Vagina (tissue), 2 donors: Measurements from ENCODE around the gene GSTO2. TPM values are rescaled to one million over a fixed set of nuclear protein-coding genes. Genes with fewer than 3 reads are reported as not detected.

Experiments
- DNase-seq, 2 donors: peaks; one replicate each; pipeline ENCODE4 v3.0.0-alpha.2; 2017; ENCODE audit errors: extremely low spot score in 2 of 2
- H3K27ac ChIP-seq: fragments of 200-600 bp; sonication (generic); one replicate; pipeline ENCODE4 v1.5.1; 2019
- H3K27me3 ChIP-seq: fragments of 200-600 bp; sonication (generic); one replicate; pipeline ENCODE4 v1.5.1; 2019
- H3K36me3 ChIP-seq, 2 donors: fragments of 200-600 bp; sonication (generic); one replicate each; pipeline ENCODE4 v1.5.1; 2017 to 2019
- H3K4me1 ChIP-seq: fragments of 200-600 bp; sonication (generic); one replicate; pipeline ENCODE4 v1.5.1; 2019
- H3K4me3 ChIP-seq, 2 donors: fragments of 200-600 bp; sonication (generic); 1 replicate in 1 of 2; 2 replicates in 1 of 2; pipeline ENCODE4 v1.5.1; 2016 to 2019
- H3K9me3 ChIP-seq: fragments of 200-600 bp; sonication (generic); one replicate; pipeline ENCODE4 v1.5.1; 2019
- CTCF ChIP-seq, 3 experiments: fragments of 450-650 bp in 2 of 3; fragments of 200-600 bp in 1 of 3; sonication (generic) in 1 of 3; IDR thresholded peaks; one replicate each; pipeline ENCODE4 v1.5.1; 2017 to 2019; ENCODE audit warnings: antibody characterized with exemption in 3 of 3, mild to moderate bottlenecking in 2 of 3, moderate library complexity in 2 of 3
- POLR2A ChIP-seq, 2 donors: fragments of 450-650 bp; IDR thresholded peaks; one replicate each; pipeline ENCODE4 v1.6.1; 2017; ENCODE audit warnings: antibody characterized with exemption in 2 of 2, mild to moderate bottlenecking in 2 of 2, moderate library complexity in 2 of 2
- POLR2AphosphoS5 ChIP-seq, 2 donors: sonication (generic); formaldehyde crosslinking; IDR thresholded peaks; one replicate each; pipeline ENCODE4 v1.9.0; 2017; ENCODE audit warnings: antibody characterized with exemption in 2 of 2, mild to moderate bottlenecking in 2 of 2, low read depth in 1 of 2; ENCODE audit not compliant: insufficient read depth in 1 of 2
- intact Hi-C: fragments of 100-400 bp; cut with DNase I; formaldehyde crosslinking; loops from one replicate; pipeline ENCODE4 v1.15.1; 2023
- total RNA-seq: library from RNA; depleted of rRNA; stranded (reverse); fragments of >200 nt; gene quantifications from one replicate; pipeline ENCODE4 v1.2.3, GENCODE V29; 2016

GSTO2 gene
- total RNA-seq, 1 donor from 2014 or later, result 13.8 TPM

DNA sequence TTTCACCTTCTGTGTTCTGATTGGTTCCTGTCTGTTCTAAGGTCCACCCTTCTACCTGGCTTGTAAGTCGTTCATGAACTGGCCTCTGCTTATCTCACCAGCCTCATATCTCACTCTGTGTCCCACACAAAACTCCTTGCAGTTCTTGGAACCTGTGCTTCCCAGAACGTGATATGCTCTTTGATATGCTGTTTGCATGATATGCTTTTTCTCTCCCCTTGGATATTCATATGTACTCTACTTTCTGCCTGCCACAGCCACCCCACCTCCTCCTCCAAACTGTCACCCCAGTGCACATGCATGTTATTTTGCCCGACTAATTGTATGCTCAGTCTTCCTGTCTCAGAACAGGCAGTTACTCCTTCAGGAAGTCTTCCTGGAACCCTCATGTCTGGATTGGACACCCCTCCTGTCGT lies 71.1 kb downstream of the GSTO2 start:
- peak overlapping the region; percentile 96 for H3K27ac ChIP-seq

DNA sequence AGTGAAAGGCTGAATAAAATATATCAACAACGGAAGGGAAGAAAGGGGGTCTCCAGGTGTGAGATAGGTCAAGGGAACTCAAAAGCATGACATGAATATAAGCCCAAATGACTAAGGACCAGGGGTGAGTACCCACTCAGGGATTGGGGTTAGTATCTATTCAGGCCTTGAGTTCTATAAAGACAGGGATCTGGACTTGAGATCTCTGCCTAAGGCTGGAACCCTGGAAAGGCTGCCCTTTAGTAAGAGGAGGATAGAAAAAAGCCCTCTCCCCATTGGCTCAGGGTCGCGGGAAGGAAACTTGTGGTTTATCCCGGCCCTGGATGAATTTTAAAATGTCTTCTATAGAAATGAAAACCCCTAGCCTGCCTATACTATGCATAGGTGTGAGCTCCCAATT lies 71.7 kb downstream of the GSTO2 start:
- intact Hi-C loops, result no loop called here
- no peaks in the 10 kb centered on the region for H3K36me3 ChIP-seq
- TF ChIP-seq POLR2AphosphoS5 (IDR thresholded peaks at IDR 0.05; ENCODE audit: insufficient read depth in 1 of 2, low read depth in 1 of 2) (no peak), POLR2A (IDR thresholded peaks at IDR 0.05) (no peak), CTCF (IDR thresholded peaks at IDR 0.05) (no peak)
- peak overlapping the region; percentile 96 for H3K27ac ChIP-seq
- H3K27me3 ChIP-seq, result no peaks in the 10 kb centered on the region
- H3K4me1 ChIP-seq, result peaks cover 31% of the 10 kb centered on the region
- no peaks in the 10 kb centered on the region for H3K9me3 ChIP-seq
- peak in 1 of 2 donors; percentile 77 for DNase-seq
- no peak overlapping the region for H3K4me3 ChIP-seq

More for the DNA sequence above, 71.1 kb downstream of the GSTO2 start:
- Histone ChIP-seq H3K36me3 (no peaks in the 10 kb centered on the region), H3K27me3 (no peaks in the 10 kb centered on the region), H3K9me3 (no peaks in the 10 kb centered on the region), H3K4me1 (peaks cover 36% of the 10 kb centered on the region), H3K4me3 (no peak overlapping the region)
- TF ChIP-seq POLR2AphosphoS5 (IDR thresholded peaks at IDR 0.05; ENCODE audit: insufficient read depth in 1 of 2, low read depth in 1 of 2), result no peak
- no peak for TF ChIP-seq CTCF (IDR thresholded peaks at IDR 0.05)
- TF ChIP-seq POLR2A (IDR thresholded peaks at IDR 0.05), result no peak
- peak in 1 of 2 donors; percentile 86 for DNase-seq
- intact Hi-C loops, result no loop called here

DNA sequence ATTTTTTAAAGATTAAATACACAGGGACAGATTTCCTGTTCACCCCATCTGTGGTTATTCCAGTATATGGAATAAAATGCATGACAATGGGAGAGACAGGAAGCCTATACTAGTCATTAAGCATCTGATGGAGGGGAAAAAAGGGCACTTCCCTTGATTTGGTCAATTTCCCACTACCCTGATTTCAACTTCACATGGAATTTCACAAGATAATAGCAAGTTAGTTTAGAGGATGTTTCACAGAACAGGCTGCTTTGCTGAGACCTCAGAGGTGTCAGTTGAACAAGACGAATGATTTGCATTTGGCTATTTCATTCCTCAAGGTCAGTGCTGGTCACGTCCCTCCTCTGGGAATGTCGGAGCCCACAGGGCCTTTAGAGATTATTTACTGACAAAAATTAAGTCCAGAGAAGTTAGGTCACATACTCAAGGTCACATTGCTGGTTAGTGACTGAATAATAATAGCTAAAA lies 74.0 kb downstream of the GSTO2 start:
- intact Hi-C loops, result no loop called here

DNA sequence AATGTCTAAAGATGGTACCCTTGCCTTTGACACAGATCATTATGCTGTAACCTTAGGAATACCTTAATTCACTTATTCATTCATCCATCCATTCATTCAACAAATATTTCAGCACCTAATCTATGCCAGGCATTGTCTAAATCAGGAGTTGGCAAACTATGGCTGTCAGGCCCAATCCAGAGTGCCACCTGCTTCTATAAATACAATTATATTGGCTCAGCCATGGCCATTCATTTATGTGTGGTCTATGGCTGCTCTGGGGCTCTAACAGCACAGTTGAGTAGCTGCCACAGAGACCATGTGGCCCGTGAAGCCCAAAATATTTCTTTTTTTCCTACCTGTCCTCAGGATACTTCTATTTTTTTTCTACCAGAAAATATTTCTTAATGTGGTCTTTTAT lies 75.2 kb downstream of the GSTO2 start:
- Histone ChIP-seq H3K27ac (no peak overlapping the region), H3K36me3 (no peaks in the 10 kb centered on the region), H3K27me3 (no peaks in the 10 kb centered on the region), H3K4me3 (no peak overlapping the region), H3K4me1 (peaks cover 10% of the 10 kb centered on the region), H3K9me3 (no peaks in the 10 kb centered on the region)
- intact Hi-C loops, result no loop called here
- TF ChIP-seq POLR2AphosphoS5 (IDR thresholded peaks at IDR 0.05; ENCODE audit: insufficient read depth in 1 of 2, low read depth in 1 of 2) (no peak), CTCF (IDR thresholded peaks at IDR 0.05) (no peak), POLR2A (IDR thresholded peaks at IDR 0.05) (no peak)
- DNase-seq, result no peak

More for the DNA sequence above, 74.0 kb downstream of the GSTO2 start:
- DNase-seq, result no peak
- TF ChIP-seq CTCF (IDR thresholded peaks at IDR 0.05) (no peak), POLR2A (IDR thresholded peaks at IDR 0.05) (no peak), POLR2AphosphoS5 (IDR thresholded peaks at IDR 0.05; ENCODE audit: insufficient read depth in 1 of 2, low read depth in 1 of 2) (no peak)
- peaks cover 13% of the 10 kb centered on the region for H3K4me1 ChIP-seq
- no peaks in the 10 kb centered on the region for H3K36me3 ChIP-seq
- H3K4me3 ChIP-seq, result no peak overlapping the region
- no peaks in the 10 kb centered on the region for H3K9me3 ChIP-seq
- no peak overlapping the region for H3K27ac ChIP-seq
- H3K27me3 ChIP-seq, result no peaks in the 10 kb centered on the region

DNA sequence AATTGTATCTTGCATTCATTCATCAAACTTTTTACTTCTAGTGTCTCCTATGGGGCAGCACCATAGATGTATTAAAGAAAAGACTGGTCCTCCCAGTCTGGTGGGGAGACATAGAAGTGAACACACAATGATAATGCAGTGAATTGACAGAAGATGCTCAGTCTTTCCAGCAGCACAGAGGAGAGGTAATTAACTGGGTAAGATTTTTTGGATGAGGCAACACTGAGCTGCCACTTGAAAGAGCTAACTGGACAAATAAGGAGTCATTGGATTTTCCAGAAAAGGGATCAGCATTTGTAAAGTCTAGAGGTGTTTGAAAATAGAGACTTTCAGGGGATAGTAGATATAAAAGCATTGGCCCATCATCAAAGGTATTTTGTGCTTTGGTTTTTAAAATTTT lies 76.5 kb downstream of the GSTO2 start:
- no peaks in the 10 kb centered on the region for H3K9me3 ChIP-seq
- no peak overlapping the region for H3K27ac ChIP-seq
- DNase-seq, result no peak
- no peaks in the 10 kb centered on the region for H3K27me3 ChIP-seq
- no peaks in the 10 kb centered on the region for H3K36me3 ChIP-seq
- TF ChIP-seq POLR2A (IDR thresholded peaks at IDR 0.05), result no peak
- TF ChIP-seq POLR2AphosphoS5 (IDR thresholded peaks at IDR 0.05; ENCODE audit: insufficient read depth in 1 of 2, low read depth in 1 of 2), result no peak
- no peak for TF ChIP-seq CTCF (IDR thresholded peaks at IDR 0.05)
- intact Hi-C loops, result loop anchor here (5.0 kb wide), 1 partner anchor 53 kb away; no protein-coding TSS in a partner anchor
- no peak overlapping the region for H3K4me3 ChIP-seq
- peaks cover 9% of the 10 kb centered on the region for H3K4me1 ChIP-seq
